K562 (cell line): Measurements from ENCODE around the gene ARHGAP18. TPM values are rescaled to one million over a fixed set of nuclear protein-coding genes. Genes with fewer than 3 reads are reported as not detected.

Experiments used
- ATF7 ChIP-seq: fragments of 450-650 bp; IDR thresholded peaks from 2 replicates; pipeline ENCODE4 v1.7.1; 2014; ENCODE audit warnings: mild to moderate bottlenecking, moderate library complexity
- BDP1 ChIP-seq: IDR thresholded peaks from 3 replicates; pipeline ENCODE4 v1.6.1; 2011; ENCODE audit not compliant: insufficient read length, insufficient read depth
- CLOCK ChIP-seq: fragments of 250-450 bp; sonication (Bioruptor Pico); IDR thresholded peaks from 2 replicates; pipeline ENCODE4 v1.4.0; 2020; ENCODE audit warnings: mild to moderate bottlenecking, moderate library complexity, borderline replicate concordance
- CREB5 ChIP-seq: fragments of 250-450 bp; sonication (Bioruptor Pico); IDR thresholded peaks from 2 replicates; pipeline ENCODE4 v1.5.0; 2020; ENCODE audit warnings: mild to moderate bottlenecking
- KAT2B ChIP-seq: IDR thresholded peaks from one replicate; pipeline ENCODE4 v1.6.1; 2012; ENCODE audit warnings: low read depth, mild to moderate bottlenecking, control low read depth, inconsistent platforms, low read length, moderate library complexity
- KDM4B ChIP-seq, 2 experiments: fragments of 450-650 bp in 1 of 2; sonication (generic) in 1 of 2; IDR thresholded peaks; 2 replicates each; pipeline ENCODE4 v1.6.1; 2016 to 2017; ENCODE audit warnings: borderline replicate concordance in 2 of 2, antibody characterized with exemption in 1 of 2, low read depth in 1 of 2, mild to moderate bottlenecking in 1 of 2
- KLF13 ChIP-seq: fragments of 450-650 bp; IDR thresholded peaks from 2 replicates; pipeline ENCODE4 v1.6.1; 2016; ENCODE audit warnings: missing genetic modification characterization, low read depth, mild to moderate bottlenecking, missing compliant biosample characterization, moderate library complexity, borderline replicate concordance
- KLF16 ChIP-seq: IDR thresholded peaks from 2 replicates; pipeline ENCODE4 v1.6.1; 2016; ENCODE audit warnings: antibody characterized with exemption
- L3MBTL2 ChIP-seq: fragments of 450-650 bp; IDR thresholded peaks from 2 replicates; pipeline ENCODE4 v1.6.1; 2016; ENCODE audit warnings: mild to moderate bottlenecking, moderate library complexity
- MTF1 ChIP-seq: fragments of 250-450 bp; sonication (Bioruptor Pico); IDR thresholded peaks from 2 replicates; pipeline ENCODE4 v1.9.0; 2021; ENCODE audit warnings: moderate library complexity, mild to moderate bottlenecking, inconsistent platforms, borderline replicate concordance
- MYC ChIP-seq, 2 experiments: fragments of 250-450 bp in 1 of 2; sonication (Bioruptor Pico) in 1 of 2; IDR thresholded peaks; 2 replicates each; pipeline versions ENCODE4 v1.5.1 to v1.6.1; 2012 to 2021; ENCODE audit warnings: low read depth in 2 of 2, borderline replicate concordance in 1 of 2, improper control_type of control experiment in 1 of 2, low read length in 1 of 2, mild to moderate bottlenecking in 1 of 2, moderate library complexity in 1 of 2
- NFRKB ChIP-seq: fragments of 450-650 bp; IDR thresholded peaks from 2 replicates; pipeline ENCODE4 v1.6.1; 2016; ENCODE audit warnings: low read depth
- PCBP1 ChIP-seq: fragments of 200-400 bp; formaldehyde crosslinking; IDR thresholded peaks from 2 replicates; pipeline ENCODE4 v1.6.1; 2018; ENCODE audit warnings: mild to moderate bottlenecking, low read depth, low read length; ENCODE audit not compliant: poor library complexity, severe bottlenecking
- RAD21 ChIP-seq, 2 experiments: fragments of 250-450 bp in 1 of 2; fragments of 450-650 bp in 1 of 2; sonication (Bioruptor Pico) in 1 of 2; formaldehyde crosslinking in 1 of 2; IDR thresholded peaks in 1 of 2; conservative IDR thresholded peaks in 1 of 2; 2 replicates each; pipeline versions ENCODE4 v1.4.0 to v1.8.0; 2020 to 2022; ENCODE audit warnings: mild to moderate bottlenecking in 2 of 2, moderate library complexity in 1 of 2
- RFX7 ChIP-seq: fragments of 250-450 bp; sonication (Bioruptor Pico); IDR thresholded peaks from 2 replicates; pipeline ENCODE4 v1.5.1; 2021; ENCODE audit warnings: mild to moderate bottlenecking
- TEAD4 ChIP-seq, 2 experiments: sonication (generic) in 1 of 2; formaldehyde crosslinking in 1 of 2; IDR thresholded peaks; 2 replicates each; pipeline versions ENCODE4 v1.6.1 to v1.8.0; 2012 to 2022; ENCODE audit warnings: borderline replicate concordance in 1 of 2, inconsistent platforms in 1 of 2, low read length in 1 of 2, mild to moderate bottlenecking in 1 of 2, missing genetic modification reagents in 1 of 2
- ZNF146 ChIP-seq: IDR thresholded peaks from one replicate; pipeline ENCODE4 v1.6.1; 2018; ENCODE audit warnings: missing compliant biosample characterization; ENCODE audit not compliant: unreplicated experiment
- ZNF384 ChIP-seq: IDR thresholded peaks from 2 replicates; pipeline ENCODE4 v1.6.1; 2012; ENCODE audit warnings: low read depth, low read length, improper control_type of control experiment
- polyA plus RNA-seq, 8 experiments: library from polyadenylated mRNA; depleted of rRNA in 4 of 8; stranded (reverse) in 5 of 8; unstranded in 3 of 8; fragments of >200 nt; fragmentation: Nextera tagmentation in 2 of 8; fragmentation: Illumina TruSeq in 1 of 8; extraction: Ambion mirVana in 2 of 8; extraction: Trizol in 1 of 8; gene quantifications; 2 replicates each; pipeline versions ENCODE4 v1.2.1 to v1.2.3, GENCODE V29; 2011 to 2014; ENCODE audit warnings: inconsistent platforms in 1 of 8, missing spikeins in 1 of 8
- total RNA-seq, 7 experiments: library from RNA; depleted of rRNA in 6 of 7; stranded (reverse); fragments of >200 nt in 6 of 7; fragmentation: Illumina TruSeq in 2 of 7; extraction: Trizol in 2 of 7; gene quantifications; 2 replicates each; pipeline versions ENCODE4 v1.2.1 to v1.2.3, GENCODE V29; 2011 to 2021; ENCODE audit warnings: low replicate concordance in 1 of 7

Gene ARHGAP18
- total and polyA plus RNA-seq, 9 of the 15 experiments (the other 6 are each of a cell fraction or from before 2014, with no cell fraction given) = 13.3 to 29.7 (median 21.1) TPM

DNA sequence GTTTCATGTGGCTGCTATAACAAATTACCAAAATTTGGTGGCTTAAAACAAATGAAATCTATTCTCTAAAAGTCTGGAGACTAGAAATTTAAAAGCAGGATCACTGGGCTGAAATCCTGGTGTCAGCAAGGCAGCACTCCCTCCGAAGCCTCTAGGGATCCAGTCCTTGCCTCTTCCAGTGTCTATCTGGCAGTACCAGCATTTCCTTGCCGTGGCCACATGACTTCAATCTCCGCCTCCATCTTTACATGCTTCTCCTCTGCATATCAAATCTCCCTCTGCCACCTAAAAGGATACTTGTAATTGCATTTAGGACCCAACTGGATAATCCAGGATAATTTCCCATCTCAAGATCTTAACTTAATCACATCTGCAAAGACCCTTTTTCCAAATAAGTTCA is 30.2 kb downstream of the ARHGAP18 start (continued):
- no peak for TF ChIP-seq CLOCK (CRISPR knock-in tag)
- no peak for TF ChIP-seq KDM4B (IDR thresholded peaks at IDR 0.05; ENCODE audit: borderline replicate concordance in 2 of 2, low read depth in 1 of 2)
- TF ChIP-seq KLF16 = no peak
- TF ChIP-seq RFX7 = no peak
- TF ChIP-seq MYC (IDR thresholded peaks at IDR 0.05; ENCODE audit: low read depth, low read length) = peak; percentile 49; the same call in 1 of the 2 replicates
- no peak for TF ChIP-seq MYC (CRISPR knock-in tag; IDR thresholded peaks at IDR 0.05; ENCODE audit: borderline replicate concordance, low read depth)
- TF ChIP-seq RAD21 (CRISPR knock-in tag; conservative IDR thresholded peaks at IDR 0.05 in 1 of 2, IDR thresholded peaks at IDR 0.05 in 1 of 2) = 0 out of 4 replicates have a peak, but pooled peaks of 1 of the 2 experiments have one; percentile 5
- TF ChIP-seq PCBP1 = no peak
- no peak for TF ChIP-seq BDP1
- 0 out of 2 replicates have a peak, but pooled peaks have one; percentile 43 for TF ChIP-seq L3MBTL2
- TF ChIP-seq KLF13 = no peak
- TF ChIP-seq NFRKB = no peak
- peak; percentile 53; the same call in 1 of the 2 replicates for TF ChIP-seq TEAD4 (IDR thresholded peaks at IDR 0.05; ENCODE audit: low read length)
- no peak for TF ChIP-seq TEAD4 (CRISPR knock-in tag; IDR thresholded peaks at IDR 0.05; ENCODE audit: borderline replicate concordance)
- no peak for TF ChIP-seq ZNF384
- TF ChIP-seq ZNF146 (CRISPR knock-in tag) = no peak
- TF ChIP-seq CREB5 (CRISPR knock-in tag) = no peak
- TF ChIP-seq ATF7 = peak; percentile 33; the same call in 1 of the 2 replicates
- no peak for TF ChIP-seq KAT2B
- no peak for TF ChIP-seq MTF1 (CRISPR knock-in tag)
